HepG2 (cell line): ENCODE results near the gene PSMB11. TPM values are rescaled to one million over a fixed set of nuclear protein-coding genes. Genes with fewer than 3 reads are reported as not detected.
A peak's percentile ranks its signal among the peaks of the same experiment; 100 is the strongest.

Source experiments
- ATM ChIP-seq: fragments of 450-650 bp; IDR thresholded peaks from 2 replicates; pipeline ENCODE4 v1.7.1; 2017; ENCODE audit warnings: mild to moderate bottlenecking, borderline replicate concordance
- CBX1 ChIP-seq: IDR thresholded peaks from one replicate; pipeline ENCODE4 v1.6.1; 2016; ENCODE audit warnings: antibody characterized with exemption, low read depth
- CSRNP2 ChIP-seq: sonication (generic); formaldehyde crosslinking; conservative IDR thresholded peaks from 2 replicates; pipeline ENCODE4 v1.8.0; 2022; ENCODE audit warnings: low read depth, missing genetic modification reagents
- FOXM1 ChIP-seq: sonication (generic); formaldehyde crosslinking; IDR thresholded peaks from 2 replicates; pipeline ENCODE4 v1.5.0; 2020; ENCODE audit warnings: missing genetic modification reagents
- GFI1 ChIP-seq: sonication (generic); formaldehyde crosslinking; IDR thresholded peaks from 2 replicates; pipeline ENCODE4 v1.5.0; 2020; ENCODE audit warnings: missing genetic modification reagents, mild to moderate bottlenecking, borderline replicate concordance
- GPN1 ChIP-seq: sonication (generic); formaldehyde crosslinking; IDR thresholded peaks from 2 replicates; pipeline ENCODE4 v1.5.1; 2020; ENCODE audit warnings: missing genetic modification reagents, borderline replicate concordance
- NFKBIZ ChIP-seq: IDR thresholded peaks from 2 replicates; pipeline ENCODE4 v1.6.1; 2018; ENCODE audit warnings: missing genetic modification reagents, missing compliant biosample characterization
- POLR2AphosphoS2 ChIP-seq: IDR thresholded peaks from 2 replicates; pipeline ENCODE4 v1.6.1; 2011; ENCODE audit warnings: low read depth, low read length, improper control_type of control experiment
- POLR2AphosphoS5 ChIP-seq: IDR thresholded peaks from 2 replicates; pipeline ENCODE4 v1.6.1; 2012; ENCODE audit warnings: low read depth, low read length
- RARA ChIP-seq: IDR thresholded peaks from 2 replicates; pipeline ENCODE4 v1.6.1; 2016; ENCODE audit warnings: missing genetic modification reagents, missing compliant biosample characterization
- RARG ChIP-seq: sonication (generic); formaldehyde crosslinking; IDR thresholded peaks from 2 replicates; pipeline ENCODE4 v1.4.0; 2020; ENCODE audit warnings: low read depth, mild to moderate bottlenecking, missing genetic modification reagents
- RBM22 ChIP-seq: fragments of 200-400 bp; formaldehyde crosslinking; optimal IDR thresholded peaks from 2 replicates; pipeline ENCODE3; 2017; ENCODE audit warnings: mild to moderate bottlenecking, low read length, moderate library complexity
- RORA ChIP-seq: sonication (generic); formaldehyde crosslinking; IDR thresholded peaks from 2 replicates; pipeline ENCODE4 v1.5.0; 2020; ENCODE audit warnings: mild to moderate bottlenecking, missing genetic modification reagents, moderate library complexity
- SP140L ChIP-seq: sonication (generic); formaldehyde crosslinking; IDR thresholded peaks from 2 replicates; pipeline ENCODE4 v1.4.0; 2020; ENCODE audit warnings: missing genetic modification reagents, borderline replicate concordance
- TERF1 ChIP-seq: sonication (generic); formaldehyde crosslinking; IDR thresholded peaks from 2 replicates; pipeline ENCODE4 v1.8.0; 2022; ENCODE audit warnings: mild to moderate bottlenecking, missing genetic modification reagents, moderate library complexity
- ZBTB14 ChIP-seq: sonication (generic); formaldehyde crosslinking; IDR thresholded peaks from 2 replicates; pipeline ENCODE4 v1.4.0; 2020; ENCODE audit warnings: missing genetic modification reagents
- ZNF17 ChIP-seq: sonication (generic); formaldehyde crosslinking; IDR thresholded peaks from 2 replicates; pipeline ENCODE4 v1.5.0; 2020; ENCODE audit warnings: mild to moderate bottlenecking, missing genetic modification reagents
- ZNF431 ChIP-seq: sonication (generic); formaldehyde crosslinking; IDR thresholded peaks from 2 replicates; pipeline ENCODE4 v1.9.0; 2022; ENCODE audit warnings: missing genetic modification reagents, low read depth, mild to moderate bottlenecking, borderline replicate concordance
- ZNF512B ChIP-seq: sonication (generic); formaldehyde crosslinking; IDR thresholded peaks from 2 replicates; pipeline ENCODE4 v1.5.1; 2020; ENCODE audit warnings: missing genetic modification reagents, mild to moderate bottlenecking, borderline replicate concordance
- ZNF530 ChIP-seq: sonication (generic); formaldehyde crosslinking; IDR thresholded peaks from 2 replicates; pipeline ENCODE4 v1.5.0; 2020; ENCODE audit warnings: low read depth, mild to moderate bottlenecking, missing genetic modification reagents
- ZNF549 ChIP-seq: sonication (generic); formaldehyde crosslinking; IDR thresholded peaks from 2 replicates; pipeline ENCODE4 v1.5.0; 2020; ENCODE audit warnings: missing genetic modification reagents
- ZNF615 ChIP-seq: sonication (generic); formaldehyde crosslinking; IDR thresholded peaks from 2 replicates; pipeline ENCODE4 v1.5.0; 2020; ENCODE audit warnings: mild to moderate bottlenecking, missing genetic modification reagents, borderline replicate concordance
- ZNF629 ChIP-seq: sonication (generic); formaldehyde crosslinking; conservative IDR thresholded peaks from 2 replicates; pipeline ENCODE4 v1.5.0; 2020; ENCODE audit warnings: missing genetic modification reagents
- ZNF768 ChIP-seq: sonication (generic); formaldehyde crosslinking; IDR thresholded peaks from 2 replicates; pipeline ENCODE4 v1.4.0; 2020; ENCODE audit warnings: missing genetic modification reagents
- ZNF83 ChIP-seq: sonication (generic); formaldehyde crosslinking; IDR thresholded peaks from 2 replicates; pipeline ENCODE4 v1.4.0; 2020; ENCODE audit warnings: missing genetic modification reagents, mild to moderate bottlenecking, borderline replicate concordance
- ZSCAN20 ChIP-seq: sonication (generic); formaldehyde crosslinking; IDR thresholded peaks from 2 replicates; pipeline ENCODE4 v1.4.0; 2020; ENCODE audit warnings: missing genetic modification reagents, mild to moderate bottlenecking, borderline replicate concordance
- polyA plus RNA-seq, 8 experiments: library from polyadenylated mRNA; depleted of rRNA in 3 of 8; stranded (reverse) in 7 of 8; unstranded in 1 of 8; fragments of >200 nt; fragmentation: Illumina TruSeq in 4 of 8; extraction: Trizol in 4 of 8; gene quantifications; 2 replicates each; pipeline versions ENCODE4 v1.2.1 to v1.2.3, GENCODE V29; 2011 to 2016; ENCODE audit warnings: low read depth in 4 of 8, missing spikeins in 1 of 8, mixed read lengths in 1 of 8; ENCODE audit not compliant: insufficient read depth in 1 of 8
- total RNA-seq, 5 experiments: library from RNA; depleted of rRNA; stranded (reverse); fragments of >200 nt; fragmentation: Illumina TruSeq; extraction: Trizol; gene quantifications; 2 replicates each; pipeline ENCODE4 v1.2.3, GENCODE V29; 2016; ENCODE audit warnings: low read depth in 1 of 5

PSMB11 gene
- total and polyA plus RNA-seq, 2 of the 13 experiments (the other 11 are each of a cell fraction or from before 2014, with no cell fraction given) = not detected

- TF ChIP-seq ZSCAN20 (CRISPR knock-in tag) (no peak), CSRNP2 (no peak), RARA (CRISPR knock-in tag) (no peak), ZNF530 (CRISPR knock-in tag) (no peak; the same call in 1 of the 2 replicates), ATM (no peak), ZNF629 (no peak), RORA (CRISPR knock-in tag) (no peak), ZNF512B (CRISPR knock-in tag) (no peak), ZNF83 (CRISPR knock-in tag) (no peak), NFKBIZ (CRISPR knock-in tag) (no peak), SP140L (CRISPR knock-in tag) (no peak), TERF1 (no peak), POLR2AphosphoS5 (peak; percentile 46), ZNF615 (CRISPR knock-in tag) (peak; percentile 71; the same call in 1 of the 2 replicates), RARG (CRISPR knock-in tag) (no peak), ZNF17 (no peak), ZNF549 (no peak), ZBTB14 (CRISPR knock-in tag) (no peak), RBM22 (peak; percentile 72), GFI1 (peak; percentile 35; the same call in 1 of the 2 replicates), GPN1 (no peak), ZNF431 (CRISPR knock-in tag) (no peak), CBX1 (no peak), FOXM1 (CRISPR knock-in tag) (no peak), POLR2AphosphoS2 (0 out of 2 replicates have a peak, but pooled peaks have one; percentile 1), ZNF768 (CRISPR knock-in tag) (no peak)
These were observed 18.2 kb upstream of the PSMB11 start (continued) for GRCh38 chr14:23023795-23024152.
